DMS153 (cell line): ENCODE measurements around the gene DHX36.

Experiments used
- DNase-seq: peaks from one replicate; lab custom pipeline; 2025; lab: John Stamatoyannopoulos, UW

DHX36 gene

DNA sequence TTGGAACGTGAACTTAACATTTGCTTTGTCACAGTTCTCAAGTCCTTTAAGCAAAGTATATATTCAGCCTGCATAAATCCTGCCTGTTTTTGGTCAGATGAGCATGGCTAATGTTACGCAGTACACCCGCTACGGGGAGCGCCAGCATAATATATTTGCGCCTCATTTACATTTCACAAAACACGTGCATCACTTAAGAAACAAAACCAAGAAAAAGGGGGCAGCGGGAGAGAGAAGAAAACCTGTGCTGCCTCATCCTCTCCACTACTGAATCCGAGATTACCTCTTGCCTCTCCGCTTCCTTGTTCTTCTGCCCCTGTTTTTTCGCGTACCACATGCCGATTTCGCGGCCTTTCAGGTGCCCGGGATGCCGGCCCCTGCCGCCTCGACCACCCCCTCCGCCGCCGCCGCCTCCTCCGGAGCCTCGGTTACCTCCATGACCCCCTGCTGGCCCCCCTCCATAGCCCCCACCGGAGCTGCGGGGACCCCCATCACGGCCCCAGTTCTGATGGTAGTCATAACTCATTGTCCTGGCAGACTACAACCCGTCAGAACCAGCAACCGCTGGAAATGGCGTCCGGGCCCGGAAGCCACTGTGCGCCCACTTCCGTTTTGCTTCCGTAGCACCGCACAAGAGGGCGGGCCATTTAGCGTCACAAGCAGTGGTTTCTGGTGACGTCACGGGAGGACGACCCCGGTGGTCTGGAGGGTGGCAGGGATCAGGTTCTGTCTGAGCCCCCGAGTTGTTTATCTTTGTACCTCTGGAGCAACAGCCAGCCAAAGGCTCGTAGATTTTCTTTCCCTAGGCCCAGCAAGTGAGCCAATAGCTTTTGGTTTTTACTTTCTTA is at the start of gene DHX36:
Gene DHX36 (minus strand): TSS at position 597 of the 848 bp plus-strand sequence. CDS start 71 bp downstream, at position 526.
- peak; percentile 76 for DNase-seq

DNA sequence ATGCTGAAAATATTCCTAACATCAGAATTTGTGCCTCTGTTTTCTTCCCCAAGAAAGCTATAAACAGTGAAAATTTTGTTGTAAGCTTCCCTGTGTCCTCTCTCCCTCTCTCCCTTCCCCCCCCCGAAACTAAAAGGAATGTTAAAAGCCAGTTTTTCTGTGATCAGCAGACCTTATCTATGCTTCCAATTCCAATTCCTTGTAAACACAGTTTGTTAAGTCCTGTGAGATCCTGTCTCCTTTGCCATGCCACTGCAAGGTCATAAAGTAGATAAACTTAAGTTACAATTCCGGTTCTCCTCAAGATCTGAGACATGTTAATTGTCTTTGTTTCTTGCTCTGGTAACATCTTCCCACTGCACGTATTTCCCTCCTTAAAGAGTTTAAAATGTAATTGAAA is 42.9 kb upstream of the DHX36 start:
- no peak for DNase-seq

- no peak for DNase-seq
Observed at GRCh38 chr3:154364849-154365248, 40.6 kb upstream of the DHX36 start.

GRCh38 chr3:154361099-154361498 is 36.8 kb upstream of the DHX36 start:
- DNase-seq: no peak

DNA sequence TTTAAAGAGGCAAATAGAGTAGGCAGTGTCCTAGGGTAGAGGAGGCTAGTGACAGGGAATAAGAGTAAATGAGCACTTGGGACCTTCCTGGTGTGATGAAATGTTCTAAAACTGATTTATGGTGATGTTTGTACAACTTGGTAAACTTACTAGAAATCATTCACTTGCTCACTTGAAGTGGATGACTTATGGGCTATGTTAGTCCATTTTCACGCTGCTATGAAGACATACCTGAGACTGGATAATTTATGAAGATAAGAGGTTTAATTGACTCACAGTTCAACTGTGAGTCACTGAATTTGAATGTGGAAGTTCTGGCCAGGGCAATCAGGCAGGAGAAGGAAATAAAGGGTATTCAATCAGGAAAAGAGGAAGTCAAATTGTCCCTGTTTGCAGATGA is 31.7 kb upstream of the DHX36 start:
- DNase-seq: no peak

GRCh38 chr3:154349223-154349622 is 24.9 kb upstream of the DHX36 start:
- DNase-seq: no peak

DNA sequence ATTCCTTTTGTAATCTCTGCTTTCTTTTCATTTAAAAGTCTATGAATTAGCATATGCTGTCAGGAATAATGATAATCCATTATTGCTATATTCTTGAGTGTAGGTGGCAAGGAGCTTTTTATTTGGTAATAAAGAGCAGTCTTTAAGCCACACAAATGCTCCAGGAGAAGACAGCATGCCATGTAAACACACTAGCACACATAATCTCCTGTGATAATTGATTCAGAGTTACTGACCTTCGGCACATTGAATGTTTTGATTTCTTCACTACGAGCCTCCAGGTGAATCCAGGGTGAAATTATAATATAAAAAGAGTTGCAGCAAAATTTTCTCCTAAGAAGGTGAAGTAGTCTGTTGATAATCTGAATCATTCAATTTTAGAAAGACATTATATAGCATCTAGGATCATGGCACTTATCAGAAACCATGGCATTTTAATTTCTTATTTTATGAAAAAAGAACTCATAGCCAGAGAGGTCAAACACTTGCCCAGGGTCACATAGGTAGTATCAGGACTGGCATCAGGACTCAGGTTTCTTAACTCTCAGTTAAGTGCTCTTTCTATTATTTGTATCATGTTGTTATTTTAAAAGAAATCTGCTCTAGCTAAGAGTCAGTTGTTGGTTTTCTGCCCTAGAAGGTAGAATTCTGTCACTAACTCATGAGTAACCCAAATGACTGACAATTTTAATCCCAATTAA is 21.3 kb upstream of the DHX36 start:
- no peak for DNase-seq

GRCh38 chr3:154338570-154338969 is 14.3 kb upstream of the DHX36 start:
- DNase-seq: no peak

- DNase-seq: no peak
Observed at GRCh38 chr3:154338008-154338407, 13.7 kb upstream of the DHX36 start.

DNA sequence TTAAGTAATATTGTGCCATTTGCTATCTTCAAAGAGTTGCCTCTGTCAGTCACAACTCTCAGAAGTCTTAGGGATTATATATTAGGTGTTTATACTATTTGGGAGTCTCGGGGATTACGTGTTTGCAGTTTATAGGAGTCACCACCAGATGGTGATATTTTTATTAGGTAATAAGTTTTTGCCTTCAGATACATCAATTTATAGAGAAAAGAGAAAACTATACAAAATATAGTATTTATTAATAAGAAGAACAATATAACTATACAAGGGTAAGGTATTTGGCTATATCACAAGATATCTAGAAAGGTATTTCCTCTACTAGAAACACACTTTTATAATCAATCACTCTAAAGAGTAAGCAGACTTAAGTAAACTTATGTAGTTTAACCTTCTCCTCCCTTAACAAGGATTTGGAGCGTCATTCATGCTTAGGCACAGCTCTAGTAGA is 10.7 kb upstream of the DHX36 start:
- DNase-seq: no peak

GRCh38 chr3:154327871-154328270 is 3.6 kb upstream of the DHX36 start:
- DNase-seq: no peak

GRCh38 chr3:154324919-154325318 is 632 bp upstream of the DHX36 start:
- no peak for DNase-seq

GRCh38 chr3:154316974-154317767 is 7.1 kb downstream of the DHX36 start:
- no peak for DNase-seq

GRCh38 chr3:154314152-154314551 is 10.1 kb downstream of the DHX36 start:
- DNase-seq: no peak

DNA sequence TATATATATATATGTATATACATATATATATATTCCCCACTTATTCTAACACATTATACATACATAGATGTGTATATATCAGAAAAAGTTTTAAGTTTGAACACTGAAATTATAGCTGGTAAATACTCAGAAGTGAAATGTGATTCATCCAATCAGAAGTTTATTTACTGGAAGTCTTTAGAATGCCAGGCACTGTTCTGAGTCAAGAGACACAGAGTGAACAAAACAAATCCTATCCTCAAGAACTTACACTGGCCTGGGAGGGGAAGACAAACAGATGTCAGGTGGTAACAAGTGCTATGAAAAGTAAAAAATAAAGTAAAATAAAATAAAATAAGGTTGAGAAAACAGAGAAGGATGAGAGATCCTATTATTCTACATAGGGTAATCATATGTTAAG is 13.4 kb downstream of the DHX36 start:
- DNase-seq: no peak

GRCh38 chr3:154307363-154307762 is 16.9 kb downstream of the DHX36 start:
- DNase-seq: no peak

- DNase-seq: no peak
Observed at GRCh38 chr3:154304936-154305335, 19.4 kb downstream of the DHX36 start.

GRCh38 chr3:154304116-154304786 is 20.0 kb downstream of the DHX36 start:
- no peak for DNase-seq

- no peak for DNase-seq
Observed at GRCh38 chr3:154301561-154301960, 22.7 kb downstream of the DHX36 start.

DNA sequence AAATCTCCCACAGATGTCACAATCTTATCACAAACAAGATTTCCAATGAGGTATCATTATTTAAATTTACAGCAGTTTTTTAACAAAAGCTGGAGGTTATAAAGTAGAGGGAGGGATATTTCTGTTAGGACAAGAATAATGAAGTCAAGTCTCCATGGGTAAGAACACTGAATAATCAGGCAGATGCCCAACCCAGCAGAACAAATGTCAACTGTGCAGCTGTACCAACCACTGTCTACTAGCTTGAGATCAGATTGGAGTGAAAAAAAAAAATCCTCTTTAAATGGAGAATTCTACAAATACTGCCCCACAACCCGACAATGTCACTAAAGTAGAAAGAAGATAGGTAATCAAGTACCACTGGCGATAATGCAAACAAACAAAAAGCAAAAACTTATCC is 30.3 kb downstream of the DHX36 start:
- DNase-seq: no peak

DNA sequence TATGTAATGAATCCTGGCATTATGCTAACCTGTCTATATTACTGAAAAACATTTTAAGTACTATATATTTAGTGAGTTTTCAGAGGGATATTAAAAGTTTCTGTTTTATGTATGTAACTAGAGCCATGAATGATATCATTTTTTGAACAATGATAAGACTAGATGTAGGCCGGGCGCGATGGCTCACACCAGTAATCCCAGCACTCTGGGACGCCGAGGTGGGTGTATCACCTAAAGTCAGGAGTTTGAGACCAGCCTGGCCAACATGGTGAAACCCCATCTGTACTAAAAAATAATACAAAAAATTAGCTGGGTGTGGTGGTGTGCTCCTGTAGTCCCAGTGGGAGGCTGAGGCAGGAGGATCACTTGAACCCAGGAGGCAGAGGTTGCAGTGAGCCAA is 34.1 kb downstream of the DHX36 start:
- DNase-seq: no peak

DNA sequence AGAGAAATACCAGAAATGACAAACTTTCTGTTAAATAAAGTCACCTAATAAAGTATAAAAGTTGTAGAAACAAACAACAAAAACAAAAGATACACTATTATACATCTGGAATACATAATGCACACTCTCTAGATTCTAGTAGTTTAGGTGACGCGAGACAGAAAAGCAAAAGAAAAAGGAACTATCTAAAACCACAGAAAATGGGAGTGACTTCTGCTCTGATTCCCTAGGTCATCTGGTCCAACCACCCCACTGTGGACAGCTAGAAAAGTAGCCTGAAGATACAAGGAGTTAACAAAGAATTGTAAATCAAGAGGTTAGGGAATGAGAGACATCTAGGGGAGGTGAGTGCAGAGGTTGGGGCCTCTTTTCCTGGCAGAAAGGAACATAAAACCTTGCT is 39.1 kb downstream of the DHX36 start:
- no peak for DNase-seq
